HCT116 (cell line): Measurements from ENCODE around the gene OTUB2. TPM values are rescaled to one million over a fixed set of nuclear protein-coding genes. Genes with fewer than 3 reads are reported as not detected.

ENCODE experiments used
- ATAC-seq: fragments of 200-7000 bp; cut with Tn5 transposase; 2 replicates; pipeline ENCODE4 v1.9.1; 2020; ENCODE audit warnings: mild to moderate bottlenecking, moderate library complexity
- BruUV-seq: library from RNA; stranded (reverse); fragments of 400-500 nt; replicated peaks from 2 replicates; lab custom pipeline; 2021; lab: Mats Ljungman, UMichigan
- CTCF ChIA-PET: fragments of 300-600 bp; sonication (Branson Sonifier 250); formaldehyde crosslinking; loops from one replicate; lab custom pipeline; 2021; ENCODE audit warnings: antibody characterized with exemption; lab: Charles Lee
- POLR2A ChIA-PET: fragments of 300-600, 350-600 bp; sonication (Branson Sonifier 250); formaldehyde crosslinking; loops from one replicate; lab custom pipeline; 2021; ENCODE audit warnings: antibody characterized with exemption; lab: Charles Lee
- RAD21 ChIA-PET, 2 experiments: fragments of 300-600 bp; sonication (Branson Sonifier 250); formaldehyde crosslinking; loops; one replicate each; lab custom pipeline; 2023; ENCODE audit warnings: low total read pairs in 2 of 2; ENCODE audit not compliant: uncharacterized antibody in 2 of 2, unreplicated experiment in 2 of 2, low non-redundant PET in 1 of 2; lab: Charles Lee
- DNase-seq: peaks from one replicate; pipeline ENCODE4 v3.0.0-alpha.2; 2010; ENCODE audit warnings: low read depth, low spot score
- H2AFZ ChIP-seq: fragments of 200-600 bp; shearing (Covaris generic), sonication (generic); 2 replicates; pipeline ENCODE4 v1.6.1; 2017; ENCODE audit warnings: low read depth, mixed run types, mixed read lengths, antibody characterized with exemption, low read length; ENCODE audit not compliant: poor library complexity, severe bottlenecking
- H3K27ac ChIP-seq: 2 replicates; pipeline ENCODE4 v1.5.1; 2012; ENCODE audit warnings: low read depth, low read length
- H3K27me3 ChIP-seq: fragments of 200-600 bp; sonication (generic); 2 replicates; pipeline ENCODE4 v1.6.1; 2016; ENCODE audit warnings: mixed run types, low read length, mixed read lengths; ENCODE audit not compliant: insufficient read depth
- H3K36me3 ChIP-seq, 2 experiments: fragments of 200-500 bp in 1 of 2; fragments of 200-600 bp in 1 of 2; sonication (Bioruptor generic) in 1 of 2; sonication (generic) in 1 of 2; 2 replicates each; pipeline versions ENCODE4 v1.5.1 to v1.6.1; 2014 to 2016; ENCODE audit warnings: low read length in 2 of 2, inconsistent platforms in 1 of 2, mixed read lengths in 1 of 2, mixed run types in 1 of 2; ENCODE audit not compliant: insufficient read depth in 2 of 2, control insufficient read depth in 1 of 2
- H3K4me1 ChIP-seq, 2 experiments: fragments of 200-600 bp in 1 of 2; sonication (generic) in 1 of 2; 2 replicates each; pipeline versions ENCODE4 v1.5.1 to v1.6.1; 2012 to 2017; ENCODE audit warnings: low read length in 2 of 2, inconsistent platforms in 1 of 2, mild to moderate bottlenecking in 1 of 2, mixed read lengths in 1 of 2, mixed run types in 1 of 2, moderate library complexity in 1 of 2; ENCODE audit not compliant: insufficient read depth in 2 of 2, control insufficient read depth in 1 of 2
- H3K4me2 ChIP-seq: fragments of 200-600 bp; sonication (generic); 2 replicates; pipeline ENCODE4 v1.6.1; 2017; ENCODE audit warnings: mixed run types, low read length, mixed read lengths
- H3K4me3 ChIP-seq, 2 experiments: fragments of 200-600 bp in 1 of 2; sonication (generic) in 1 of 2; replicated peaks in 1 of 2; 2 replicates each; pipeline ENCODE4 v1.5.1; 2011 to 2016; ENCODE audit warnings: low read length in 2 of 2, control low read depth in 1 of 2, low read depth in 1 of 2, mild to moderate bottlenecking in 1 of 2, mixed read lengths in 1 of 2, mixed run types in 1 of 2
- H3K79me2 ChIP-seq: fragments of 200-600 bp; sonication (generic); 2 replicates; pipeline ENCODE4 v1.6.1; 2017; ENCODE audit warnings: mild to moderate bottlenecking, mixed run types, low read length, moderate library complexity, mixed read lengths; ENCODE audit not compliant: insufficient read depth
- H3K9ac ChIP-seq: fragments of 200-600 bp; sonication (generic); 2 replicates; pipeline ENCODE4 v1.6.1; 2016; ENCODE audit warnings: low read length, mixed read lengths
- H3K9me2 ChIP-seq: fragments of 200-600 bp; sonication (generic), shearing (Covaris generic); 2 replicates; pipeline ENCODE4 v1.6.1; 2017; ENCODE audit warnings: mixed run types, mild to moderate bottlenecking, moderate library complexity; ENCODE audit not compliant: insufficient read depth
- H3K9me3 ChIP-seq, 2 experiments: fragments of 200-500 bp in 1 of 2; fragments of 200-600 bp in 1 of 2; sonication (Bioruptor generic) in 1 of 2; sonication (generic) in 1 of 2; 2 replicates each; pipeline ENCODE4 v1.6.1; 2014 to 2017; ENCODE audit warnings: low read length in 2 of 2, mixed read lengths in 2 of 2, inconsistent platforms in 1 of 2, low read depth in 1 of 2, mild to moderate bottlenecking in 1 of 2, mixed run types in 1 of 2, moderate library complexity in 1 of 2; ENCODE audit not compliant: control insufficient read depth in 1 of 2, insufficient read depth in 1 of 2
- H4K20me1 ChIP-seq: fragments of 200-600 bp; sonication (generic), shearing (Covaris generic); 2 replicates; pipeline ENCODE4 v1.6.1; 2017; ENCODE audit warnings: mixed run types, mild to moderate bottlenecking, moderate library complexity; ENCODE audit not compliant: insufficient read depth
- CBX3 ChIP-seq: IDR thresholded peaks from 2 replicates; pipeline ENCODE4 v1.6.1; 2012; ENCODE audit warnings: low read depth
- CTCF ChIP-seq, 3 experiments: fragments of 200-600 bp in 1 of 3; sonication (generic) in 1 of 3; IDR thresholded peaks in 2 of 3; conservative IDR thresholded peaks in 1 of 3; 2 replicates each; pipeline ENCODE4 v1.5.1; 2012 to 2017; ENCODE audit warnings: low read depth in 2 of 3, low read length in 2 of 3, antibody characterized with exemption in 1 of 3, borderline replicate concordance in 1 of 3, control low read depth in 1 of 3, mild to moderate bottlenecking in 1 of 3, mixed read lengths in 1 of 3, mixed run types in 1 of 3, moderate library complexity in 1 of 3; ENCODE audit not compliant: insufficient read depth in 1 of 3
- EGR1 ChIP-seq: IDR thresholded peaks from 2 replicates; pipeline ENCODE4 v1.6.1; 2012; ENCODE audit warnings: low read depth
- EZH2 ChIP-seq: fragments of 200-600 bp; sonication (generic); IDR thresholded peaks from 2 replicates; pipeline ENCODE4 v1.6.1; 2017; ENCODE audit warnings: antibody characterized with exemption, mixed run types
- EZH2phosphoT487 ChIP-seq: fragments of 200-600 bp; IDR thresholded peaks from 2 replicates; pipeline ENCODE4 v1.6.1; 2018; ENCODE audit warnings: antibody characterized with exemption, borderline replicate concordance
- FOSL1 ChIP-seq: IDR thresholded peaks from 2 replicates; pipeline ENCODE4 v1.6.1; 2012; ENCODE audit warnings: low read depth
- JUND ChIP-seq: IDR thresholded peaks from 2 replicates; pipeline ENCODE4 v1.6.1; 2012
- MAX ChIP-seq: IDR thresholded peaks from 2 replicates; pipeline ENCODE4 v1.6.1; 2012
- POLR2A ChIP-seq: IDR thresholded peaks from 2 replicates; pipeline ENCODE4 v1.7.0; 2011; ENCODE audit warnings: borderline replicate concordance; ENCODE audit not compliant: insufficient read depth, insufficient read length; ENCODE audit errors: extremely low read depth
- POLR2AphosphoS5 ChIP-seq: IDR thresholded peaks from 2 replicates; pipeline ENCODE4 v1.6.1; 2011; ENCODE audit warnings: mild to moderate bottlenecking, low read depth, low read length, moderate library complexity
- RAD21 ChIP-seq: IDR thresholded peaks from 2 replicates; pipeline ENCODE4 v1.6.1; 2012; ENCODE audit warnings: low read depth, mild to moderate bottlenecking
- TCF7L2 ChIP-seq: IDR thresholded peaks from 2 replicates; pipeline ENCODE4 v1.7.0; 2011; ENCODE audit warnings: borderline replicate concordance, inconsistent platforms; ENCODE audit not compliant: insufficient read depth, insufficient read length; ENCODE audit errors: extremely low read depth
- YY1 ChIP-seq: IDR thresholded peaks from 2 replicates; pipeline ENCODE4 v1.6.1; 2011; ENCODE audit warnings: low read length, low read depth, moderate library complexity, mild to moderate bottlenecking; ENCODE audit not compliant: insufficient replicate concordance; ENCODE audit errors: extremely low read depth
- ZFX ChIP-seq: fragments of 450-650 bp; IDR thresholded peaks from 2 replicates; pipeline ENCODE4 v1.6.1; 2017
- intact Hi-C: fragments of 100-400 bp; cut with micrococcal nuclease; formaldehyde crosslinking; loops from 2 replicates; pipeline ENCODE4 v1.10.0; 2022
- total RNA-seq: library from RNA; stranded (reverse); gene quantifications from one replicate; pipeline ENCODE4 v1.2.1, GENCODE V29; 2021; ENCODE audit not compliant: unreplicated experiment
- TF ChIP-seq, protein P1 (sequence below): IDR thresholded peaks from 2 replicates; pipeline ENCODE4 v1.6.1; 2012; ENCODE audit warnings: low read depth
- TF ChIP-seq, protein P2 (sequence below): IDR thresholded peaks from 2 replicates; pipeline ENCODE4 v1.6.1; 2012

OTUB2 gene
- total RNA-seq, 1 experiment from 2014 or later, result 6.6 TPM

GRCh38 chr14:94020267-94020666 lies 5.9 kb upstream of the OTUB2 start (continued):
- no peak for TF ChIP-seq CTCF (IDR thresholded peaks at IDR 0.05 in 2 of 3, conservative IDR thresholded peaks at IDR 0.05 in 1 of 3; ENCODE audit: borderline replicate concordance in 1 of 3, insufficient read depth in 1 of 3, low read depth in 2 of 3, low read length in 2 of 3)
- no peak for TF ChIP-seq POLR2AphosphoS5
- no peak for TF ChIP-seq ZFX
- TF ChIP-seq RAD21, result no peak
- no peak for TF ChIP-seq EGR1

- BruUV-seq, result no TSS peak
- H2AFZ ChIP-seq, result no peak overlapping the region
- H3K9me3 ChIP-seq, result no peaks in the 10 kb centered on the region
- H3K4me1 ChIP-seq, result peaks cover 5 to 28% of the 10 kb centered on the region in 2 experiments; a peak in 3 of 4 replicates
- H3K27me3 ChIP-seq, result no peaks in the 10 kb centered on the region
- CTCF ChIA-PET, result interaction anchor here (1.1 to 1.6 kb wide), 3 partner anchors 15 to 123 kb away, joined by 3 to 5 read pairs (median 4); no protein-coding TSS in a partner anchor
- DNase-seq (no peak), ATAC-seq (peak; percentile 49)
- RAD21 ChIA-PET, result no interaction called here
- no peak overlapping the region for H3K9ac ChIP-seq
- H3K9me2 ChIP-seq, result no peaks in the 10 kb centered on the region
- no peaks in the 10 kb centered on the region for H3K79me2 ChIP-seq
- no peak overlapping the region for H3K27ac ChIP-seq
- TF ChIP-seq TCF7L2, result no peak
- no peak for TF ChIP-seq EZH2
- TF ChIP-seq YY1, result no peak
- TF ChIP-seq, protein P1, sequence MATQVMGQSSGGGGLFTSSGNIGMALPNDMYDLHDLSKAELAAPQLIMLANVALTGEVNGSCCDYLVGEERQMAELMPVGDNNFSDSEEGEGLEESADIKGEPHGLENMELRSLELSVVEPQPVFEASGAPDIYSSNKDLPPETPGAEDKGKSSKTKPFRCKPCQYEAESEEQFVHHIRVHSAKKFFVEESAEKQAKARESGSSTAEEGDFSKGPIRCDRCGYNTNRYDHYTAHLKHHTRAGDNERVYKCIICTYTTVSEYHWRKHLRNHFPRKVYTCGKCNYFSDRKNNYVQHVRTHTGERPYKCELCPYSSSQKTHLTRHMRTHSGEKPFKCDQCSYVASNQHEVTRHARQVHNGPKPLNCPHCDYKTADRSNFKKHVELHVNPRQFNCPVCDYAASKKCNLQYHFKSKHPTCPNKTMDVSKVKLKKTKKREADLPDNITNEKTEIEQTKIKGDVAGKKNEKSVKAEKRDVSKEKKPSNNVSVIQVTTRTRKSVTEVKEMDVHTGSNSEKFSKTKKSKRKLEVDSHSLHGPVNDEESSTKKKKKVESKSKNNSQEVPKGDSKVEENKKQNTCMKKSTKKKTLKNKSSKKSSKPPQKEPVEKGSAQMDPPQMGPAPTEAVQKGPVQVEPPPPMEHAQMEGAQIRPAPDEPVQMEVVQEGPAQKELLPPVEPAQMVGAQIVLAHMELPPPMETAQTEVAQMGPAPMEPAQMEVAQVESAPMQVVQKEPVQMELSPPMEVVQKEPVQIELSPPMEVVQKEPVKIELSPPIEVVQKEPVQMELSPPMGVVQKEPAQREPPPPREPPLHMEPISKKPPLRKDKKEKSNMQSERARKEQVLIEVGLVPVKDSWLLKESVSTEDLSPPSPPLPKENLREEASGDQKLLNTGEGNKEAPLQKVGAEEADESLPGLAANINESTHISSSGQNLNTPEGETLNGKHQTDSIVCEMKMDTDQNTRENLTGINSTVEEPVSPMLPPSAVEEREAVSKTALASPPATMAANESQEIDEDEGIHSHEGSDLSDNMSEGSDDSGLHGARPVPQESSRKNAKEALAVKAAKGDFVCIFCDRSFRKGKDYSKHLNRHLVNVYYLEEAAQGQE, result no peak
- TF ChIP-seq, protein P2, sequence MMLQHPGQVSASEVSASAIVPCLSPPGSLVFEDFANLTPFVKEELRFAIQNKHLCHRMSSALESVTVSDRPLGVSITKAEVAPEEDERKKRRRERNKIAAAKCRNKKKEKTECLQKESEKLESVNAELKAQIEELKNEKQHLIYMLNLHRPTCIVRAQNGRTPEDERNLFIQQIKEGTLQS, result no peak
- TF ChIP-seq POLR2A, result no peak
- no peak for TF ChIP-seq ZFX
- TF ChIP-seq FOSL1, result no peak
- no peak for TF ChIP-seq EGR1
- TF ChIP-seq JUND, result no peak
- TF ChIP-seq EZH2phosphoT487, result no peak
- no peak for TF ChIP-seq MAX
- TF ChIP-seq CBX3, result no peak
- TF ChIP-seq RAD21, result no peak
- TF ChIP-seq, all 23 proteins: peak for 0
- intact Hi-C loops, result no loop called here
- POLR2A ChIA-PET, result no interaction called here
- Histone ChIP-seq H3K36me3 (no peaks in the 10 kb centered on the region), H3K4me3 (no peak overlapping the region), H3K4me2 (peak overlapping the region; percentile 20; the same call in 1 of the 2 replicates), H4K20me1 (no peaks in the 10 kb centered on the region)
Observed at GRCh38 chr14:94021001-94021400, 5.1 kb upstream of the OTUB2 start.
